ENCODE data around the gene CCDC80. TPM values are rescaled to one million over a fixed set of nuclear protein-coding genes. Genes with fewer than 3 reads are reported as not detected.

The CCDC80 gene
- 10 to 100 TPM; 11.7 to 15.8 TPM for total RNA-seq

GRCh38 chr3:112640930-112641801, at the start of gene CCDC80:
TSS of gene CCDC80 (minus strand) at chr3:112641143. CDS start at chr3:112639905, 1,238 bp downstream.

GRCh38 chr3:112561734-112562529, 79.0 kb downstream of the CCDC80 start, which contains the start of the genes ATG3 and SLC35A5:
TSS of gene ATG3 (minus strand) at chr3:112561962. CDS start at chr3:112561528, 434 bp downstream.
TSS of gene SLC35A5 (plus strand) at chr3:112562045. CDS start at chr3:112563404, 1,359 bp downstream.

Other genes starting within 250 kb of the CCDC80 start
- gene BTLA, start 141.7 kb downstream of the CCDC80 start, total RNA-seq, result not detected
- gene ATG3, start 79.2 kb downstream of the CCDC80 start, total RNA-seq, result 10 to 100 TPM; 77.1 to 92.2 TPM
- 10 to 100 TPM; 40.0 to 47.5 TPM for gene SLC35A5, start 79.1 kb downstream of the CCDC80 start, total RNA-seq
- not detected for gene CD200R1L, start 205.7 kb upstream of the CCDC80 start, total RNA-seq

All from melanocyte of skin (primary cell).